GM13977 (cell line): Measurements from ENCODE around the gene SLCO4A1.

Experiments used
- DNase-seq: peaks from one replicate; pipeline ENCODE4 v3.0.0; 2012; ENCODE audit warnings: low spot score
- in situ Hi-C: fragments of 300-500 bp; cut with MboI; formaldehyde crosslinking; loops from one replicate; pipeline ENCODE4 v1.12.0; 2022; ENCODE audit warnings: low sequenced_read_pairs, low pct_unique_long_range_greater_than_20kb, mixed read lengths, inconsistent platforms; ENCODE audit not compliant: unreplicated experiment
- TF ChIP-seq, protein P1 (sequence below): IDR thresholded peaks from 2 replicates; pipeline ENCODE4 v1.5.1; 2012; ENCODE audit warnings: mild to moderate bottlenecking, control low read depth; ENCODE audit not compliant: insufficient read depth; ENCODE audit errors: extremely low read depth, missing control alignments

Gene SLCO4A1

DNA sequence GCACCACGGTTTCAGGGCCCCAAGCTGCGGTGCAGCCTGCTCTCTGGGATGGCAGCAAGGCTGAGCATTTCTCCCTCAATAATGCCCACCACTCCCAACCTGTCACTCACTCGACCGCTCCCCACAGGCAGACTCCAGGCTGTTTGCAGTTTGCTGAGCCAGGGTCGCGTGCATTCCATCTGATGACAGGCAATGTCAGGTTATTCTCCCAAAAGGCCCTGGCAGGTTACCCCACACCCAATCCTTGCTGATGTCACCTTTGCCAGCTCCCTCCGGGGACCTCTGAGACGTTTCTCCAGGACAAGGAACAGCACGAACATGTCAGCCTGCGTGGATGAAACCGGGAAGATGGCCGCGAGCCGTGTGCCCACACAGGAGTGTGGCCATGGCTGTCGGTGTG lies 7.1 kb upstream of the SLCO4A1 start:
- TF ChIP-seq, protein P1, sequence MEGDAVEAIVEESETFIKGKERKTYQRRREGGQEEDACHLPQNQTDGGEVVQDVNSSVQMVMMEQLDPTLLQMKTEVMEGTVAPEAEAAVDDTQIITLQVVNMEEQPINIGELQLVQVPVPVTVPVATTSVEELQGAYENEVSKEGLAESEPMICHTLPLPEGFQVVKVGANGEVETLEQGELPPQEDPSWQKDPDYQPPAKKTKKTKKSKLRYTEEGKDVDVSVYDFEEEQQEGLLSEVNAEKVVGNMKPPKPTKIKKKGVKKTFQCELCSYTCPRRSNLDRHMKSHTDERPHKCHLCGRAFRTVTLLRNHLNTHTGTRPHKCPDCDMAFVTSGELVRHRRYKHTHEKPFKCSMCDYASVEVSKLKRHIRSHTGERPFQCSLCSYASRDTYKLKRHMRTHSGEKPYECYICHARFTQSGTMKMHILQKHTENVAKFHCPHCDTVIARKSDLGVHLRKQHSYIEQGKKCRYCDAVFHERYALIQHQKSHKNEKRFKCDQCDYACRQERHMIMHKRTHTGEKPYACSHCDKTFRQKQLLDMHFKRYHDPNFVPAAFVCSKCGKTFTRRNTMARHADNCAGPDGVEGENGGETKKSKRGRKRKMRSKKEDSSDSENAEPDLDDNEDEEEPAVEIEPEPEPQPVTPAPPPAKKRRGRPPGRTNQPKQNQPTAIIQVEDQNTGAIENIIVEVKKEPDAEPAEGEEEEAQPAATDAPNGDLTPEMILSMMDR = no peak
- in situ Hi-C loops = no loop called here
- no peak for DNase-seq

DNA sequence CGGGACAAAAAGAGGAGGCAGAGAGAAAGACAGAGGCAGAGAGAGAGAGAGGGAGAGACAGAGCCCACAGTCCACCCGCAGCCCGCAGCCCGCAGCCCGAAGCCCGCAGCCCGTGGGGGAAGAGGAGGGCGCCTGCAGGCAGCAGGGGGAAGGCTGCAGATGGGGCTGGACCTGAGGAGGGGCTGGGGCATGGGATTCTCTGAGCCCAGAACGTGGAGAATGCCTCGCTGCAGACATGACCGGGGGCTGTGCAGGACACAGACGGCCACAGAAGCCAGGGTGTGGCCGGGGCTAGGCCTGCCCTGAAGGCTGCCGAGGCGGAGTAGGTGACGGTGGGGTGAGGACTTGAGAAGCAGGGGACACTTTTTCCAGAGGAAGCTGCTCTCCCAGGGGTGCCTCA lies 6.5 kb upstream of the SLCO4A1 start:
- TF ChIP-seq, protein P1 = no peak
- no peak for DNase-seq
- in situ Hi-C loops = no loop called here

DNA sequence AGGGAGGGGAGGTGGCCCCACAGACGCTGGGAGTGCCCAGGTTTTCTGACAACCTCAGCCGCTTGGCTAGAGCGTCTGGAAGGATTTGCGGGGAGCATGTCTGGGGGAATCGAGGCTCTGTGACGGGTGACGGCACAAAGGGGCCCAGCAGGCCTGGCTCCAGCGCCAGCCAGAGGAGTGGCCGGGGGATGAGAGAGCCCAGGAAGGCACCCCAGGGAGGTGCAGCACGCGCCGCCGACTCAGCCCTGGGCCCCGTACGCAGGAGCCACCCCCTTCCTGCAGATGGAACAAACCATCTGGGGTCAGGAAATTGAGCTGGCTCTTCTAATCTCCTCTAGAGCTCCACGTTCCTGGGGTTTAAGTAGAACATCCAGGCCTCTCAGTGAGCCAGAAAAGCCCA lies 5.9 kb upstream of the SLCO4A1 start:
- TF ChIP-seq, protein P1 = no peak
- in situ Hi-C loops = no loop called here
- DNase-seq = no peak

DNA sequence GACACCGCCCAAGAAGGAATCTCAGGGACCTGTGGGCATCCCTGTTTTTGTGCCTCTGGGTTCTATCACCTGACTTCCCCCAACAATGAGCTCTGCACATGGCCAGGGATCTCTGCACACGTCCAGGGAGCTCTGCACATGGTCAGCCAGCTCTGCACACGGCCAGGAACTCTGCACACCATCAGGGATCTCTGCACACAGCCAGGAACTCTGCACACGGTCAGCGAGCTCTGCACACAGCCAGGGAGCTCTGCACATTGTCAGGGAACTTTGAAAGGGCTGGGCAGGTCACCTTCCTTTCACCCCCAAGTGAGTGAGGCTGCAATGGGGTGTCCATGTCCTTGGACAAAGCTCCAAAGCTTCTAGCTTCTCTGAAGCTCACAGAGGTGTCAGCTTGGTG lies 5.2 kb upstream of the SLCO4A1 start:
- TF ChIP-seq, protein P1 = no peak
- in situ Hi-C loops = no loop called here
- no peak for DNase-seq

DNA sequence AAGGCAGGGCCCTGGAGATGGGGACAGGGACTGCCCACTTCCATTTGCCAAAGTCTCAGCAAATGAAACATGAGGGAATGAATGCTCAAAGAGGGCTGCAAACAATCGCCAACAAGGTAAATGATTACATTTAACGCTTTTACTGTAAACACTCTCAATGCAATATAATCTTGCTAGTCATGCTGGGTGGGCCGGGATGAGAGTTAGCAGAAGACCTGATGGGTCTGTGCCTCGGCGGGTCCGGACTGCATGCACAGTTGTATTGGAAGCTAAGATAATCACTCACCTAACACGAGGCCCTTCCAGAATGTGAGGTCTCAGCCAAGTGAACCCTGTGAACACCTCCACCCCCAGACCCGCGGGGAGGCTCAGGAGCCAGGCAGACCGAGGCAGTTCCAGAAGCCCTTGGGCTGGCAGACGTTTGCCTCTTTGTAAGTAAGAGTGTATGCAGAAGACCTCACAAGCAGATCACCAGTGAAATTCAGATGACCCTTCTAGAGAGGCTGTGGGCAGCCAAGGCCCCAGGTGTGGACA lies 4.7 kb upstream of the SLCO4A1 start:
- TF ChIP-seq, protein P1 = no peak
- DNase-seq = no peak
- in situ Hi-C loops = no loop called here

DNA sequence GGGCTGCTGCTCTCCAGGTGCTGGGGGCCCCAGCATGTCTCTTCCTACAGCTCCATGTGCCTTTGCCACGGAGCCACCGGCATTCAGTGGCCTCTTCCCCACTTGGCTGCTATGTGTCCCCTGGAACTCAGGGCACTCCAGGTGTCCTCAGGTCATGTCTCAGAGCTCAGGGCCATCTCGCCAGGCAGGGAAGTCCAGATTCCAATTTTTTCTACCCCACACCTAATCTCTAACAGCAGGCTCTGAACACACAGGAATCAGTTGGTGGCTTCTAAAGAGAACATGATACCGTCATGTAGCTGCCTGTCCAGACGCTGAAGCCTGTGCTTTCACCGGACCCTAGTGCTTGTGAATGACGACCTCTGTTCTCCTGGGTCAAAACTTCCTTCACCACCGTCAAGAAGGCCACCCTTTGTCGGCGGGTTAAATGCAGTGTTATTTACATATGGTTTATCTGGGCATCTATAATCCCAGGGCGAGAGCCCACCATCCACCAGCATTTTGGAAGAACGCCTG lies 4.2 kb upstream of the SLCO4A1 start:
- TF ChIP-seq, protein P1 = no peak
- in situ Hi-C loops = no loop called here
- DNase-seq = no peak
